DOHH2 (cell line): ENCODE data around the gene NKTR.

ENCODE experiments used
- H3F3A ChIP-seq: fragments of 200-600 bp; sonication (generic), shearing (Covaris generic); 2 replicates; pipeline ENCODE4 v1.6.0; 2016; ENCODE audit warnings: antibody characterized with exemption, mild to moderate bottlenecking; ENCODE audit not compliant: control insufficient read depth, insufficient read depth
- H3K27ac ChIP-seq: fragments of 200-600 bp; sonication (generic); 2 replicates; pipeline ENCODE4 v1.5.1; 2014; ENCODE audit warnings: low read depth, mild to moderate bottlenecking, low read length, moderate library complexity
- H3K27me3 ChIP-seq: fragments of 200-600 bp; sonication (generic); 2 replicates; pipeline ENCODE4 v1.6.1; 2014; ENCODE audit warnings: mild to moderate bottlenecking, low read length, mixed read lengths; ENCODE audit not compliant: control insufficient read depth
- H3K36me3 ChIP-seq: fragments of 200-600 bp; sonication (generic); 2 replicates; pipeline ENCODE4 v1.6.1; 2014; ENCODE audit warnings: mild to moderate bottlenecking, low read length, moderate library complexity, mixed read lengths; ENCODE audit not compliant: control insufficient read depth
- H3K4me1 ChIP-seq: fragments of 200-600 bp; sonication (generic); 2 replicates; pipeline ENCODE4 v1.6.1; 2014; ENCODE audit warnings: mild to moderate bottlenecking, low read length, mixed read lengths; ENCODE audit not compliant: control insufficient read depth
- H3K4me2 ChIP-seq: fragments of 200-600 bp; sonication (generic); 2 replicates; pipeline ENCODE4 v1.6.0; 2014; ENCODE audit warnings: mild to moderate bottlenecking, low read length, moderate library complexity
- H3K4me3 ChIP-seq: fragments of 200-600 bp; sonication (generic); 2 replicates; pipeline ENCODE4 v1.5.1; 2014; ENCODE audit warnings: mild to moderate bottlenecking, low read length, mixed read lengths
- H3K79me2 ChIP-seq: fragments of 200-600 bp; sonication (generic); 2 replicates; pipeline ENCODE4 v1.6.1; 2014; ENCODE audit warnings: mild to moderate bottlenecking, low read length, mixed read lengths; ENCODE audit not compliant: control insufficient read depth
- H3K9me2 ChIP-seq: fragments of 200-600 bp; sonication (generic); replicated peaks from 2 replicates; pipeline ENCODE4 v1.6.1; 2014; ENCODE audit warnings: mild to moderate bottlenecking, low read length, mixed read lengths; ENCODE audit not compliant: control insufficient read depth
- H3K9me3 ChIP-seq: fragments of 200-600 bp; sonication (generic); 2 replicates; pipeline ENCODE4 v1.6.1; 2014; ENCODE audit warnings: antibody characterized with exemption, low read length, mixed read lengths; ENCODE audit not compliant: control insufficient read depth, insufficient read depth
- H4K20me1 ChIP-seq: fragments of 200-600 bp; sonication (generic); 2 replicates; pipeline ENCODE4 v1.6.0; 2014; ENCODE audit warnings: low read depth, mild to moderate bottlenecking, antibody characterized with exemption, low read length, moderate library complexity; ENCODE audit not compliant: control insufficient read depth, insufficient read depth
- CTCF ChIP-seq: fragments of 200-600 bp; sonication (generic); IDR thresholded peaks from one replicate; pipeline ENCODE4 v1.5.1; 2014; ENCODE audit warnings: antibody characterized with exemption, mild to moderate bottlenecking, low read depth, low read length; ENCODE audit not compliant: poor library complexity, severe bottlenecking
- EZH2phosphoT487 ChIP-seq: fragments of 200-600 bp; sonication (generic); IDR thresholded peaks from 2 replicates; pipeline ENCODE4 v1.6.1; 2017; ENCODE audit warnings: borderline replicate concordance, mild to moderate bottlenecking, antibody characterized with exemption, low read length, moderate library complexity, mixed read lengths

The NKTR gene

GRCh38 chr3:42653303-42653559, 52.7 kb downstream of the NKTR start:
- H3K27ac ChIP-seq = no peak overlapping the region
- H3K79me2 ChIP-seq = no peaks in the 10 kb centered on the region
- TF ChIP-seq EZH2phosphoT487 = no peak
- TF ChIP-seq CTCF = no peak
- H3K9me3 ChIP-seq = no peaks in the 10 kb centered on the region
- no peaks in the 10 kb centered on the region for H4K20me1 ChIP-seq
- H3K9me2 ChIP-seq = no peaks in the 10 kb centered on the region
- peaks cover 4% of the 10 kb centered on the region; the same call in 1 of the 2 replicates for H3F3A ChIP-seq
- no peak overlapping the region for H3K4me3 ChIP-seq
- peaks cover 7% of the 10 kb centered on the region for H3K36me3 ChIP-seq
- H3K4me1 ChIP-seq = peaks cover 13% of the 10 kb centered on the region
- H3K27me3 ChIP-seq = peaks cover 15% of the 10 kb centered on the region
- 0 out of 2 replicates have a peak overlapping the region, but pooled peaks have one; percentile 46 for H3K4me2 ChIP-seq

- H3K27me3 ChIP-seq = peaks cover 15% of the 10 kb centered on the region
- H3K79me2 ChIP-seq = no peaks in the 10 kb centered on the region
- no peak within 1 kb of the TSS for H3K27ac ChIP-seq
- peak within 1 kb of the TSS; percentile 28; the same call in 1 of the 2 replicates for H3K4me3 ChIP-seq
- peaks cover 5% of the 10 kb centered on the region for H3K36me3 ChIP-seq
- no peaks in the 10 kb centered on the region for H3K9me2 ChIP-seq
- H3K9me3 ChIP-seq = no peaks in the 10 kb centered on the region
- peaks cover under 1% of the 10 kb centered on the region; the same call in 1 of the 2 replicates for H3F3A ChIP-seq
- H4K20me1 ChIP-seq = no peaks in the 10 kb centered on the region
- TF ChIP-seq CTCF (no peak), EZH2phosphoT487 (no peak)
- H3K4me1 ChIP-seq = peaks cover 13% of the 10 kb centered on the region
- peak within 1 kb of the TSS; percentile 46 for H3K4me2 ChIP-seq
Observed at GRCh38 chr3:42653560-42654330, 53.3 kb downstream of the NKTR start, which contains the start of gene ZBTB47. TSS of gene ZBTB47 (plus strand) at chr3:42653697. CDS start at chr3:42658356, 4,659 bp downstream.

GRCh38 chr3:42654331-42655201, 54.1 kb downstream of the NKTR start:
- Histone ChIP-seq H3K4me1 (peaks cover 13% of the 10 kb centered on the region), H3K27ac (no peak overlapping the region)

More at GRCh38 chr3:42654331-42655201, 54.1 kb downstream of the NKTR start:
- H4K20me1 ChIP-seq = no peaks in the 10 kb centered on the region
- no peaks in the 10 kb centered on the region for H3K9me2 ChIP-seq
- H3K4me2 ChIP-seq = peak overlapping the region; percentile 46
- no peaks in the 10 kb centered on the region for H3K79me2 ChIP-seq
- peaks cover 15% of the 10 kb centered on the region for H3K27me3 ChIP-seq
- no peaks in the 10 kb centered on the region for H3K9me3 ChIP-seq
- TF ChIP-seq EZH2phosphoT487 (no peak), CTCF (peak; percentile 28)
- no peaks in the 10 kb centered on the region for H3K36me3 ChIP-seq
- H3F3A ChIP-seq = no peaks in the 10 kb centered on the region
- H3K4me3 ChIP-seq = peak overlapping the region; percentile 28; the same call in 1 of the 2 replicates
